ENCODE measurements around the gene ASCL3.

ASCL3 gene

GRCh38 chr11:8925711-8926110 is 17.1 kb downstream of the ASCL3 start:
- Histone ChIP-seq H3K36me3 (ENCODE audit: insufficient read depth, low read length) (peaks cover 17% of the 10 kb centered on the region; the same call in 1 of the 2 replicates), H3K4me3 (no peak overlapping the region), H3K27ac (no peak overlapping the region), H3K9me3 (ENCODE audit: low read depth, low read length) (no peaks in the 10 kb centered on the region), H3K9ac (ENCODE audit: insufficient read length) (no peak overlapping the region)
- no peak for DNase-seq (ENCODE audit: low read depth, low spot score)
- TF ChIP-seq FOXP2 (optimal IDR thresholded peaks at IDR 0.05; ENCODE audit: control extremely low read depth, extremely low read length, insufficient read depth), result no peak
- TF ChIP-seq POLR2AphosphoS5 (IDR thresholded peaks at IDR 0.05; ENCODE audit: borderline replicate concordance, low read depth, low read length), result no peak
- TF ChIP-seq EZH2 (IDR thresholded peaks at IDR 0.05), result no peak

GRCh38 chr11:8922691-8923090 is 20.1 kb downstream of the ASCL3 start:
- Histone ChIP-seq H3K9ac (ENCODE audit: insufficient read length) (no peak overlapping the region), H3K36me3 (ENCODE audit: insufficient read depth, low read length) (peaks cover 44% of the 10 kb centered on the region; the same call in 1 of the 2 replicates), H3K27ac (no peak overlapping the region), H3K4me3 (no peak overlapping the region), H3K9me3 (ENCODE audit: low read depth, low read length) (no peaks in the 10 kb centered on the region)
- no peak for DNase-seq (ENCODE audit: low read depth, low spot score)
- TF ChIP-seq EZH2 (IDR thresholded peaks at IDR 0.05) (no peak), POLR2AphosphoS5 (IDR thresholded peaks at IDR 0.05; ENCODE audit: borderline replicate concordance, low read depth, low read length) (no peak), FOXP2 (optimal IDR thresholded peaks at IDR 0.05; ENCODE audit: control extremely low read depth, extremely low read length, insufficient read depth) (no peak)

GRCh38 chr11:8917157-8917825 is 25.5 kb downstream of the ASCL3 start:
- peaks cover 50% of the 10 kb centered on the region; the same call in 1 of the 2 replicates for H3K36me3 ChIP-seq (ENCODE audit: insufficient read depth, low read length)
- no peaks in the 10 kb centered on the region for H3K9me3 ChIP-seq (ENCODE audit: low read depth, low read length)
- H3K9ac ChIP-seq (ENCODE audit: insufficient read length), result no peak overlapping the region
- TF ChIP-seq EZH2 (IDR thresholded peaks at IDR 0.05), result no peak
- no peak for TF ChIP-seq POLR2AphosphoS5 (IDR thresholded peaks at IDR 0.05; ENCODE audit: borderline replicate concordance, low read depth, low read length)
- no peak for TF ChIP-seq FOXP2 (optimal IDR thresholded peaks at IDR 0.05; ENCODE audit: control extremely low read depth, extremely low read length, insufficient read depth)
- H3K27ac ChIP-seq, result peak overlapping the region; percentile 79
- H3K4me3 ChIP-seq, result peak overlapping the region; percentile 50
- no peak for DNase-seq (ENCODE audit: low read depth, low spot score)

- Histone ChIP-seq H3K9me3 (ENCODE audit: low read depth, low read length) (no peaks in the 10 kb centered on the region), H3K4me3 (no peak overlapping the region), H3K27ac (no peak overlapping the region), H3K9ac (ENCODE audit: insufficient read length) (no peak overlapping the region), H3K36me3 (ENCODE audit: insufficient read depth, low read length) (peaks cover 27% of the 10 kb centered on the region; the same call in 1 of the 2 replicates)
- DNase-seq (ENCODE audit: low read depth, low spot score), result no peak
- no peak for TF ChIP-seq POLR2AphosphoS5 (IDR thresholded peaks at IDR 0.05; ENCODE audit: borderline replicate concordance, low read depth, low read length)
- no peak for TF ChIP-seq EZH2 (IDR thresholded peaks at IDR 0.05)
- TF ChIP-seq FOXP2 (optimal IDR thresholded peaks at IDR 0.05; ENCODE audit: control extremely low read depth, extremely low read length, insufficient read depth), result no peak
Observed at GRCh38 chr11:8914661-8915018, 28.2 kb downstream of the ASCL3 start.

GRCh38 chr11:8913961-8914660 is 28.7 kb downstream of the ASCL3 start:
- TF ChIP-seq POLR2AphosphoS5 (IDR thresholded peaks at IDR 0.05; ENCODE audit: borderline replicate concordance, low read depth, low read length), result no peak
- no peak for TF ChIP-seq FOXP2 (optimal IDR thresholded peaks at IDR 0.05; ENCODE audit: control extremely low read depth, extremely low read length, insufficient read depth)
- TF ChIP-seq EZH2 (IDR thresholded peaks at IDR 0.05), result no peak
- H3K4me3 ChIP-seq, result no peak overlapping the region
- H3K9ac ChIP-seq (ENCODE audit: insufficient read length), result peak overlapping the region; percentile 35
- no peak for DNase-seq (ENCODE audit: low read depth, low spot score)
- peaks cover 23% of the 10 kb centered on the region; the same call in 1 of the 2 replicates for H3K36me3 ChIP-seq (ENCODE audit: insufficient read depth, low read length)
- no peaks in the 10 kb centered on the region for H3K9me3 ChIP-seq (ENCODE audit: low read depth, low read length)
- 0 out of 2 replicates have a peak overlapping the region, but pooled peaks have one; percentile 55 for H3K27ac ChIP-seq

GRCh38 chr11:8911029-8911823 is 31.6 kb downstream of the ASCL3 start, which contains the start of gene AKIP1:
TSS of gene AKIP1 (plus strand) at chr11:8911189. CDS start at chr11:8911450, 261 bp downstream.
- H3K4me3 ChIP-seq, result peak within 1 kb of the TSS; percentile 90
- no peaks in the 10 kb centered on the region for H3K9me3 ChIP-seq (ENCODE audit: low read depth, low read length)
- peak within 1 kb of the TSS; percentile 90 for H3K9ac ChIP-seq (ENCODE audit: insufficient read length)
- H3K27ac ChIP-seq, result peak within 1 kb of the TSS; percentile 37; the same call in 1 of the 2 replicates
- TF ChIP-seq FOXP2 (optimal IDR thresholded peaks at IDR 0.05; ENCODE audit: control extremely low read depth, extremely low read length, insufficient read depth) (peak; percentile 6), POLR2AphosphoS5 (IDR thresholded peaks at IDR 0.05; ENCODE audit: borderline replicate concordance, low read depth, low read length) (peak; percentile 90), EZH2 (IDR thresholded peaks at IDR 0.05) (no peak)
- DNase-seq (ENCODE audit: low read depth, low spot score), result peak; percentile 66
- peaks cover 2% of the 10 kb centered on the region; the same call in 1 of the 2 replicates for H3K36me3 ChIP-seq (ENCODE audit: insufficient read depth, low read length)

GRCh38 chr11:8910649-8911026 is 32.2 kb downstream of the ASCL3 start:
- Histone ChIP-seq H3K36me3 (ENCODE audit: insufficient read depth, low read length) (no peaks in the 10 kb centered on the region), H3K9ac (ENCODE audit: insufficient read length) (no peak overlapping the region), H3K9me3 (ENCODE audit: low read depth, low read length) (no peaks in the 10 kb centered on the region), H3K27ac (no peak overlapping the region), H3K4me3 (peak overlapping the region; percentile 70)
- no peak for TF ChIP-seq FOXP2 (optimal IDR thresholded peaks at IDR 0.05; ENCODE audit: control extremely low read depth, extremely low read length, insufficient read depth)
- no peak for DNase-seq (ENCODE audit: low read depth, low spot score)

GRCh38 chr11:8908099-8908498 is 34.7 kb downstream of the ASCL3 start:
- Histone ChIP-seq H3K36me3 (ENCODE audit: insufficient read depth, low read length) (no peaks in the 10 kb centered on the region), H3K4me3 (no peak overlapping the region), H3K9ac (ENCODE audit: insufficient read length) (no peak overlapping the region), H3K27ac (no peak overlapping the region), H3K9me3 (ENCODE audit: low read depth, low read length) (no peaks in the 10 kb centered on the region)
- no peak for DNase-seq (ENCODE audit: low read depth, low spot score)
- TF ChIP-seq POLR2AphosphoS5 (IDR thresholded peaks at IDR 0.05; ENCODE audit: borderline replicate concordance, low read depth, low read length) (no peak), FOXP2 (optimal IDR thresholded peaks at IDR 0.05; ENCODE audit: control extremely low read depth, extremely low read length, insufficient read depth) (no peak), EZH2 (IDR thresholded peaks at IDR 0.05) (no peak)

Data from SK-N-MC (cell line).